ENCODE results near the gene DGKG.

The DGKG gene

GRCh38 chr3:186382217-186382885 is 20.3 kb upstream of the DGKG start:
- H3K27me3 ChIP-seq (ENCODE audit: insufficient read depth, low read length), result no peaks in the 10 kb centered on the region
- H3K4me1 ChIP-seq (ENCODE audit: insufficient read depth, low read length), result no peaks in the 10 kb centered on the region
- no peaks in the 10 kb centered on the region for H3K9me3 ChIP-seq (ENCODE audit: insufficient read depth, low read depth, low read length)
- H3K36me3 ChIP-seq (ENCODE audit: insufficient read depth, low read depth, low read length), result no peaks in the 10 kb centered on the region
- H3K9ac ChIP-seq (ENCODE audit: low read depth, low read length), result no peak overlapping the region
- no peak overlapping the region for H3K27ac ChIP-seq (ENCODE audit: low read length)
- H3K4me3 ChIP-seq (ENCODE audit: low read length), result no peak overlapping the region

DNA sequence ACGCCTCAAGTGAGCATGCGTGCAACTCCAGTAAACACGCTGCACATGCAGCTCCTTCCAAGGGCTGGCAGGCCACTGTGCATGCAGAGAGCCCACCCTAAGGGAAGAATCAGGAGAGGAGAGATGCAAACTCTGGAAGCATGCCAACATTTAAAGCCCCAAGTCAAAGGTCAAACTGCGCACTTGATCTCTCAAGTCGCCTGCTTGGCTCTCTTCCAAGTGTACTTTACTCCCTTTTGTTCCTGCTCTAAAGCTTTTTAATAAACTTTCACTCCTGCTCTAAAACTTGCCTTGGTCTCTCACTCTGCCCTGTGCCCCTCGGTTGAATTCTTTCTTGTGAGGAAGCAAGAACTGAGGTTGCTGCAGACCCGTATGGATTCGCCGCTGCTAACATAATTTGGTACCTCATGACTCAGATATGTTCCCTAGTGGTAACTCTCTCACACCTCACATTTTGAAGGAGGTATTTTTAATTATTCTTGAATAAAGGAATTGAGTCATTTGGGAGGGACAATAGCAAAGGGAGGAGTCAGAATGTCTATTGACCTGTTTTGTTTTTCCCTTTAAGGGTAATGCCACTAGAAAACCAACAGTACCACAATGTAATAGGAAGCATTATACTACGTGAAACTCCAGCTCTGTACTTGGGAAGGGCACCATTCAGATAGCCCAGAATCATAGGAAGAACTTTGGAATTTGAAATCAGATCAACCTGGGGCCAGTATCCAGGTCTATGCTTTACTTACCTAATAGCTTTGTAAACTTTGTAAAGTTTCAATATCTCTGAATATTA is 19.6 kb upstream of the DGKG start:
- Histone ChIP-seq H3K9ac (ENCODE audit: low read depth, low read length) (no peak overlapping the region), H3K27ac (ENCODE audit: low read length) (no peak overlapping the region), H3K4me1 (ENCODE audit: insufficient read depth, low read length) (no peaks in the 10 kb centered on the region), H3K27me3 (ENCODE audit: insufficient read depth, low read length) (no peaks in the 10 kb centered on the region), H3K9me3 (ENCODE audit: insufficient read depth, low read depth, low read length) (no peaks in the 10 kb centered on the region), H3K36me3 (ENCODE audit: insufficient read depth, low read depth, low read length) (no peaks in the 10 kb centered on the region), H3K4me3 (ENCODE audit: low read length) (no peak overlapping the region)

DNA sequence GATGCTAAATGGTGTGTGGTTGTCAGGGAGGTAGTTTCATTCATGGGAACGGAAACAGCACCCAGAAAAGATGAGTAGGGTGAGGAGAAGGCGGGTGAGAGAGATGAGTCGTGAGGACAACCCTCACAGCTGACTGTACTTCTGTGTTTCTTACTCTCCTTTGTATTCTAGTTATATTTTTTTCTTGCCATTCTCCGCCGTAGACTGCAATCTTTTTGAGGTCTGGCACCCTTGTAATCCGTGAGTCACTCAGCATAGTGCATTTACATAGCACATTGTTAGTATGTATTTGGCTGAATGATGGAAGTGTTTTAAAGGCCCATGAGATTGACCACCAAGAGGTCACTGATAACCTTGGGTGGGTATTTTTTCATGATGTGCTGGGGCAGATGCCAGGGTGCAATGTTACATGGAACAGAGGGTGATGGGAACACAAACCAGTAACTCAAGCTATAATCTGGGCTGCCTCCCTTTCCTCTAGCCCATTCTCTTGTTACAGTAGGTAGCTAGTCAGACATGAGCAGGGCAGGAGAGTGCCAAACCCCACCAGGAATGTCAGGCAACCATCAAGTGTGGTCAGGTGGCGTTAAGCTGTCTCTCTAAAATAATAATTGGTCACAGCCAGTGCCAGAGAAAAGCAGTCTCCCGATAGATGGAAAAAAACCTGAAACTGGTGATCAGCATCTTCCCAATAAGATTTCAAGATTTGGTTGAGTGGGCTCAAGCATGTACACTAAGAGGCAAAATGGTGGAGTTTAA is 18.8 kb upstream of the DGKG start:
- H3K27me3 ChIP-seq (ENCODE audit: insufficient read depth, low read length), result no peaks in the 10 kb centered on the region

GRCh38 chr3:186375443-186375842 is 13.4 kb upstream of the DGKG start:
- Histone ChIP-seq H3K27ac (ENCODE audit: low read length) (no peak overlapping the region), H3K36me3 (ENCODE audit: insufficient read depth, low read depth, low read length) (no peaks in the 10 kb centered on the region), H3K27me3 (ENCODE audit: insufficient read depth, low read length) (no peaks in the 10 kb centered on the region; the same call in 1 of the 2 replicates), H3K4me1 (ENCODE audit: insufficient read depth, low read length) (no peaks in the 10 kb centered on the region), H3K9ac (ENCODE audit: low read depth, low read length) (no peak overlapping the region), H3K9me3 (ENCODE audit: insufficient read depth, low read depth, low read length) (no peaks in the 10 kb centered on the region), H3K4me3 (ENCODE audit: low read length) (no peak overlapping the region)

More for the DNA sequence above, 18.8 kb upstream of the DGKG start:
- Histone ChIP-seq H3K27ac (ENCODE audit: low read length) (no peak overlapping the region), H3K36me3 (ENCODE audit: insufficient read depth, low read depth, low read length) (no peaks in the 10 kb centered on the region), H3K4me3 (ENCODE audit: low read length) (no peak overlapping the region), H3K9ac (ENCODE audit: low read depth, low read length) (no peak overlapping the region), H3K9me3 (ENCODE audit: insufficient read depth, low read depth, low read length) (no peaks in the 10 kb centered on the region), H3K4me1 (ENCODE audit: insufficient read depth, low read length) (no peaks in the 10 kb centered on the region)

- H3K27me3 ChIP-seq (ENCODE audit: insufficient read depth, low read length), result no peaks in the 10 kb centered on the region; the same call in 1 of the 2 replicates
- no peak overlapping the region for H3K27ac ChIP-seq (ENCODE audit: low read length)
- no peaks in the 10 kb centered on the region for H3K4me1 ChIP-seq (ENCODE audit: insufficient read depth, low read length)
- H3K36me3 ChIP-seq (ENCODE audit: insufficient read depth, low read depth, low read length), result no peaks in the 10 kb centered on the region
- no peak overlapping the region for H3K4me3 ChIP-seq (ENCODE audit: low read length)
- no peaks in the 10 kb centered on the region for H3K9me3 ChIP-seq (ENCODE audit: insufficient read depth, low read depth, low read length)
- no peak overlapping the region for H3K9ac ChIP-seq (ENCODE audit: low read depth, low read length)
Observed at GRCh38 chr3:186374376-186374775, 12.3 kb upstream of the DGKG start.

GRCh38 chr3:186369217-186369616 is 7.2 kb upstream of the DGKG start:
- H3K27me3 ChIP-seq (ENCODE audit: insufficient read depth, low read length), result peaks cover 26% of the 10 kb centered on the region
- H3K4me3 ChIP-seq (ENCODE audit: low read length), result no peak overlapping the region
- no peaks in the 10 kb centered on the region for H3K36me3 ChIP-seq (ENCODE audit: insufficient read depth, low read depth, low read length)
- H3K9ac ChIP-seq (ENCODE audit: low read depth, low read length), result no peak overlapping the region
- H3K9me3 ChIP-seq (ENCODE audit: insufficient read depth, low read depth, low read length), result no peaks in the 10 kb centered on the region
- no peaks in the 10 kb centered on the region for H3K4me1 ChIP-seq (ENCODE audit: insufficient read depth, low read length)
- H3K27ac ChIP-seq (ENCODE audit: low read length), result no peak overlapping the region

DNA sequence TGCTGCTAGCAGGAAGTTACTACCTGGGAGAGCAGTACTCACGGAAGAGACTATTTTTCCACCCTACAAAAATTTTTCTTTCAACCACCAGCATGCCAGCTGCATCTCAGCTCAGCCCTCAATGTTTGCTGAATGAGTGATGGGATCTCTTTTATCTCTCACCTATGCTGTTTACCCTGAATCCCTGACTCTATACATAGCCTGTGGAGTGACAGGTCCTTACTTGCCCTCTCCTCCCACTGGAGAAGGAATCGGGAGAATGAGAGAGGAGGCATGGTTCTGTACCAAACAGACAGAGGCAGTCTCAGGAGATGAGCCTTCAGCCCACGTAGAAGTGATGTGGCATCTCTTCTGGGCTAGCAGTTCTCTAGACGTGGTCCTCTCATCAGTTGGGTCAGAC is 6.7 kb upstream of the DGKG start:
- no peak overlapping the region for H3K27ac ChIP-seq (ENCODE audit: low read length)
- no peak overlapping the region for H3K9ac ChIP-seq (ENCODE audit: low read depth, low read length)
- no peaks in the 10 kb centered on the region for H3K36me3 ChIP-seq (ENCODE audit: insufficient read depth, low read depth, low read length)
- no peaks in the 10 kb centered on the region for H3K4me1 ChIP-seq (ENCODE audit: insufficient read depth, low read length)
- H3K27me3 ChIP-seq (ENCODE audit: insufficient read depth, low read length), result peaks cover 31% of the 10 kb centered on the region
- no peak overlapping the region for H3K4me3 ChIP-seq (ENCODE audit: low read length)
- H3K9me3 ChIP-seq (ENCODE audit: insufficient read depth, low read depth, low read length), result no peaks in the 10 kb centered on the region

- Histone ChIP-seq H3K9me3 (ENCODE audit: insufficient read depth, low read depth, low read length) (no peaks in the 10 kb centered on the region), H3K9ac (ENCODE audit: low read depth, low read length) (no peak overlapping the region), H3K4me3 (ENCODE audit: low read length) (no peak overlapping the region), H3K36me3 (ENCODE audit: insufficient read depth, low read depth, low read length) (no peaks in the 10 kb centered on the region), H3K4me1 (ENCODE audit: insufficient read depth, low read length) (no peaks in the 10 kb centered on the region), H3K27me3 (ENCODE audit: insufficient read depth, low read length) (peaks cover 36% of the 10 kb centered on the region), H3K27ac (ENCODE audit: low read length) (no peak overlapping the region)
Observed at GRCh38 chr3:186368176-186368575, 6.1 kb upstream of the DGKG start.

GRCh38 chr3:186367631-186368030 is 5.6 kb upstream of the DGKG start:
- peaks cover 42% of the 10 kb centered on the region for H3K27me3 ChIP-seq (ENCODE audit: insufficient read depth, low read length)
- no peak overlapping the region for H3K27ac ChIP-seq (ENCODE audit: low read length)

GRCh38 chr3:186366206-186366605 is 4.2 kb upstream of the DGKG start:
- Histone ChIP-seq H3K4me1 (ENCODE audit: insufficient read depth, low read length) (no peaks in the 10 kb centered on the region; the same call in 1 of the 2 replicates), H3K27me3 (ENCODE audit: insufficient read depth, low read length) (peaks cover 56% of the 10 kb centered on the region), H3K9me3 (ENCODE audit: insufficient read depth, low read depth, low read length) (no peaks in the 10 kb centered on the region), H3K4me3 (ENCODE audit: low read length) (no peak overlapping the region), H3K9ac (ENCODE audit: low read depth, low read length) (no peak overlapping the region), H3K36me3 (ENCODE audit: insufficient read depth, low read depth, low read length) (no peaks in the 10 kb centered on the region), H3K27ac (ENCODE audit: low read length) (no peak overlapping the region)

More at GRCh38 chr3:186367631-186368030, 5.6 kb upstream of the DGKG start:
- Histone ChIP-seq H3K9ac (ENCODE audit: low read depth, low read length) (no peak overlapping the region), H3K4me3 (ENCODE audit: low read length) (no peak overlapping the region), H3K36me3 (ENCODE audit: insufficient read depth, low read depth, low read length) (no peaks in the 10 kb centered on the region), H3K9me3 (ENCODE audit: insufficient read depth, low read depth, low read length) (no peaks in the 10 kb centered on the region), H3K4me1 (ENCODE audit: insufficient read depth, low read length) (no peaks in the 10 kb centered on the region)

GRCh38 chr3:186365202-186365974 is 3.4 kb upstream of the DGKG start:
- Histone ChIP-seq H3K36me3 (ENCODE audit: insufficient read depth, low read depth, low read length) (no peaks in the 10 kb centered on the region), H3K9me3 (ENCODE audit: insufficient read depth, low read depth, low read length) (no peaks in the 10 kb centered on the region), H3K27ac (ENCODE audit: low read length) (no peak overlapping the region), H3K4me1 (ENCODE audit: insufficient read depth, low read length) (no peaks in the 10 kb centered on the region; the same call in 1 of the 2 replicates), H3K27me3 (ENCODE audit: insufficient read depth, low read length) (peaks cover 64% of the 10 kb centered on the region), H3K4me3 (ENCODE audit: low read length) (no peak overlapping the region), H3K9ac (ENCODE audit: low read depth, low read length) (no peak overlapping the region)
